ENCODE data around the gene LAMB1. TPM values are rescaled to one million over a fixed set of nuclear protein-coding genes. Genes with fewer than 3 reads are reported as not detected.
"Not testable (repeated sequence)": the region's sequence is repeated elsewhere in the genome, so short reads cannot be mapped to it uniquely, and the experiment has no call there.

LAMB1 gene
- total RNA-seq, 2 experiments from 2014 or later: 0.16 TPM; not detected in 1

DNA sequence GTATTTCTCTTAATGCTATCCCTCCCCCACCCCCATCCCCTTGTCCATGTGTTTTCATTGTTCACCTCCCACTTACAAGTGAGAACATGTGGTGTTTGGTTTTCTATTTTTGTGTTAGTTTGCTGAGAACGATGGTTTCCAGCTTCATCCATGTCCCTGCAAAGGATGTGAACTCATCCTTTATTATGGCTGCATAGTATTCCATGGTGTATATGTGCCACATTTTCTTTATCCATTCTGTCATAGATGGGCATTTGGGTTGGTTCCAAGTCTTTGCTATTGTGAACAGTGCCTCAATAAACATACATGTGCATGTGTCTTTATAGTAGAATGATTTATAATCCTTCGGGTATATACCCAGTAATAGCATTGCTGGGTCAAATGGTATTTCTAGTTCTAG, 81.1 kb downstream of the LAMB1 start:
- DNase-seq; intact Hi-C loops (cut with DNase I, micrococcal nuclease); H3K9me3 Mint-ChIP-seq (ENCODE audit: low read depth); H3K4me3 Mint-ChIP-seq; POLR2A ChIA-PET; H3K27me3 Mint-ChIP-seq; ATAC-seq; CTCF ChIA-PET; H3K27ac Mint-ChIP-seq: not testable (repeated sequence)
- H3K36me3 Mint-ChIP-seq (ENCODE audit: low read depth): peaks cover 67% of the 10 kb centered on the region
- peaks cover 48% of the 10 kb centered on the region for H3K4me1 Mint-ChIP-seq

GRCh38 chr7:107920048-107920772, 82.8 kb downstream of the LAMB1 start:
- ChIA-PET POLR2A (interaction anchor here (0.6 kb wide), 1 partner anchor 364 kb away, joined by 9 read pairs; no protein-coding TSS in a partner anchor), CTCF (no interaction called here)
- DNase-seq (no peak), ATAC-seq (no peak)
- no peak overlapping the region for H3K27ac Mint-ChIP-seq
- H3K9me3 Mint-ChIP-seq (ENCODE audit: low read depth): no peaks in the 10 kb centered on the region
- peaks cover 50% of the 10 kb centered on the region for H3K4me1 Mint-ChIP-seq
- peaks cover 64% of the 10 kb centered on the region for H3K36me3 Mint-ChIP-seq (ENCODE audit: low read depth)
- no peak overlapping the region for H3K4me3 Mint-ChIP-seq
- intact Hi-C loops (cut with DNase I, micrococcal nuclease): no loop called here
- H3K27me3 Mint-ChIP-seq: no peaks in the 10 kb centered on the region

- no peak overlapping the region for H3K27ac Mint-ChIP-seq
- intact Hi-C loops (cut with DNase I, micrococcal nuclease): no loop called here
- ChIA-PET CTCF (interaction anchor here (0.7 to 0.9 kb wide), 2 partner anchors 10 to 227 kb away, joined by 3 read pairs; no protein-coding TSS in a partner anchor), POLR2A (no interaction called here)
- no peak overlapping the region for H3K4me3 Mint-ChIP-seq
- peaks cover 71% of the 10 kb centered on the region for H3K36me3 Mint-ChIP-seq (ENCODE audit: low read depth)
- ATAC-seq: no peak
- H3K9me3 Mint-ChIP-seq (ENCODE audit: low read depth): no peaks in the 10 kb centered on the region
- H3K27me3 Mint-ChIP-seq: no peaks in the 10 kb centered on the region
- DNase-seq: no peak
- peaks cover 46% of the 10 kb centered on the region for H3K4me1 Mint-ChIP-seq
Measured at GRCh38 chr7:107918948-107919347, 84.0 kb downstream of the LAMB1 start.

DNA sequence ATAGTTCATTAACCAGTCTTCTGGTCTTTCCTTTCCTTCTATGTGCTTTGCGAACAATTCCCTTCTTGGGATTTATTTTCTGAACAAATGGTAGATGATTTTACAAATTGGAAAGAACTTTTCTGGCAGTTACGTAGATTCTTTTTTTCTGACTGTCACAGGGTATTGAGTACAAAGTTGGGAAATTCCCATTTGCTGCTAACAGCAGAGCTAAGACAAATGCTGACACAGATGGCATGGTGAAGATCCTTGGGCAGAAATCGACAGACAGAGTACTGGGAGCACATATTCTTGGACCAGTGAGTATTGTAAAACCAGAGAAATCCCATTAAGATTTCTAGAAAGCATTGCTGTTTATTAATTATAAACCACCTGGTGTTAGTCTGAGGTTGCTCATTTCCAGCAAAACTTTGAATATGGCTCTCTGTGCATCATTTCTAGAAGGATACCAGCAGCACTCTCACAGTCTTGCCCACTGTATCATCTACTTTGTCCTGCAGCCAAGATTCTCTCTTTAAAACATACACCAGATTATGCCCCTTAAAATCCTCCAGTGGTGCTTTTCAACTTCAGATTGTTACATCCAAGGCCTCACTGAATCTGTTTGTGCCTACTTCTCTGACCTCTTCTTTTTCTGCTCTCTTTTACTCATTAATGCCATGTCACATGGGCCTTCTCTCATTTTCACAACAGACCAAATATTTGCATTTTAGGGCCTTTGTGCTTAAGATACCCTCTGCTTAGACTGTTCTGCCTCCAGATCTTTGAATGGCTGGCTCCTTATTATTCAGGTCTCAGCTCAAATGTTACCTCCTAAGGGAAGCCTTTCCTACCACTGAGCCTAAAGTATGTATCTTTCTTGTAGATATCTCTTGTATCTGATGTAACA, 85.0 kb downstream of the LAMB1 start:
- H3K9me3 Mint-ChIP-seq (ENCODE audit: low read depth): no peaks in the 10 kb centered on the region
- H3K36me3 Mint-ChIP-seq (ENCODE audit: low read depth): peaks cover 73% of the 10 kb centered on the region
- ChIA-PET POLR2A (no interaction called here), CTCF (interaction anchor here (0.7 to 1.8 kb wide), 4 partner anchors 17 to 697 kb away, joined by 3 to 4 read pairs (median 3); no protein-coding TSS in a partner anchor)
- DNase-seq (no peak), ATAC-seq (no peak)
- H3K27me3 Mint-ChIP-seq: no peaks in the 10 kb centered on the region
- intact Hi-C loops (cut with DNase I, micrococcal nuclease): no loop called here
- peaks cover 47% of the 10 kb centered on the region for H3K4me1 Mint-ChIP-seq
- peak overlapping the region; percentile 3 for H3K27ac Mint-ChIP-seq
- no peak overlapping the region for H3K4me3 Mint-ChIP-seq

- DNase-seq (no peak), ATAC-seq (no peak)
- peaks cover 69% of the 10 kb centered on the region for H3K36me3 Mint-ChIP-seq (ENCODE audit: low read depth)
- H3K27ac Mint-ChIP-seq: no peak overlapping the region
- no peaks in the 10 kb centered on the region for H3K27me3 Mint-ChIP-seq
- intact Hi-C loops (cut with DNase I, micrococcal nuclease): no loop called here
- peaks cover 31% of the 10 kb centered on the region for H3K4me1 Mint-ChIP-seq
- CTCF ChIA-PET: interaction anchor here (0.6 kb wide), 1 partner anchor 146 kb away, joined by 3 read pairs; no protein-coding TSS in a partner anchor
- no peak overlapping the region for H3K4me3 Mint-ChIP-seq
- no peaks in the 10 kb centered on the region for H3K9me3 Mint-ChIP-seq (ENCODE audit: low read depth)
- POLR2A ChIA-PET: no interaction called here
Measured at GRCh38 chr7:107915541-107915940, 87.4 kb downstream of the LAMB1 start.

DNA sequence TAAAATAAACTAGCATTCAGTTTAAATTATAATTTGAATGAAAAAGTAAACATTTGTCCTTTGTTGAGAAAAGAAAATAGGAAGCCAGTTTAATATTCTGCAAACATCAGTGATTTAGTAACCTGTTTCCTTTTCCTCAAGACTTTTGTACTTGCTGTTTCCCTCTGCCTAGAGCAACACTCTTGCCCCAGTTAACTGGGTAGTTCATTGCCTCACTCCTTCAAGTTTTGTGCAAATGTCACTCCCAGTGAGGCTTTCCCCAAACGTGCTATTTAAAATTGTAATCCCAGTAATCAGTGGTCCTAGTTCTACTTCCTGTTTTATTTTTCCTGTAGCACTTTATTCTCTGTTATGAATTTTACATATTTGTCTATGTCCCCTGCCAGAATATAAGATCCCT, 88.1 kb downstream of the LAMB1 start:
- ATAC-seq (no peak), DNase-seq (no peak)
- H3K36me3 Mint-ChIP-seq (ENCODE audit: low read depth): peaks cover 69% of the 10 kb centered on the region
- no peaks in the 10 kb centered on the region for H3K9me3 Mint-ChIP-seq (ENCODE audit: low read depth)
- ChIA-PET CTCF (no interaction called here), POLR2A (no interaction called here)
- H3K27me3 Mint-ChIP-seq: no peaks in the 10 kb centered on the region
- peaks cover 28% of the 10 kb centered on the region for H3K4me1 Mint-ChIP-seq
- intact Hi-C loops (cut with DNase I, micrococcal nuclease): no loop called here
- H3K4me3 Mint-ChIP-seq: no peak overlapping the region
- peak overlapping the region; percentile 39 for H3K27ac Mint-ChIP-seq

DNA sequence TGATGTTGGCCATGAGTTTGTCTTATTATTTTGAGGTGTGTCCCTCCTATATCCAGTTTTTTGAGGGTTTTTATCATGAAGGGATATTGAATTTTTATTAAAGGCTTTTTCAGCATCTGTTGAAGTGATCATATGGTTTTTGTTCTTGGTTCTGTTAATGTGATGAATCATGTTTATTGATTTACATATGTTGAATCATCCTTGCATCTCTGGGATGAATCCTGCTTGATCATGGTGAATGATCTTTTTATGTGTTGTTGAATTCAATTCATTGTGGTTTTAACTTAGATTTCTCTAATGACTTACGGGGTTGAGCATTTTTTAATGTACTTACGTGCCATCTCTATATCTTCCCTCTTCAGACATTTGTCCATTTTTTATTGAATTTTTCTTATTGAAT, 89.1 kb downstream of the LAMB1 start:
- Mint-ChIP-seq H3K4me3 (no peak overlapping the region), H3K27me3 (no peaks in the 10 kb centered on the region), H3K36me3 (ENCODE audit: low read depth) (peaks cover 70% of the 10 kb centered on the region), H3K4me1 (peaks cover 33% of the 10 kb centered on the region), H3K27ac (no peak overlapping the region), H3K9me3 (ENCODE audit: low read depth) (no peaks in the 10 kb centered on the region)
- no peak for ATAC-seq
- POLR2A ChIA-PET: no interaction called here
- no peak for DNase-seq
- CTCF ChIA-PET: no interaction called here
- intact Hi-C loops (cut with DNase I, micrococcal nuclease): no loop called here

DNA sequence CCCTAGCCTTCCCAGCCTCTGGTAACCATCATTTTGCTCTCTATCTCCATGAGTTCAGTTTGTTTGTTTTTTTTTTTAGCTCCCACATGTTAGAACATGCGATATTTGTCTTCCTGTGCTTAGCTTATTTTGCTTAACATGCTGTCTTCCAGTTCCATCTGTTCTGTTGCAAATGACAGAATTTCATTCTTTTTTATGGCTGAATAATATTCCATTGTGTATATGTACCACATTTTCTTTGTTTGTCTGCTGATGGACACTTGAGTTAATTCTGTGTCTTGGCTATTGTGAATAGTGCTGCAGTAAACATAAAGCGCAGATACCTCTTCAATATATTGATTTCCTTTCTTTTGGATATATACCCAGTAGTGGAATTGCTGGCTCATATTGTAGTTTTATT, 91.0 kb downstream of the LAMB1 start:
- H3K4me3 Mint-ChIP-seq: no peak overlapping the region
- H3K36me3 Mint-ChIP-seq (ENCODE audit: low read depth): peaks cover 63% of the 10 kb centered on the region
- H3K9me3 Mint-ChIP-seq (ENCODE audit: low read depth): no peaks in the 10 kb centered on the region
- intact Hi-C loops (cut with DNase I, micrococcal nuclease): no loop called here
- no peaks in the 10 kb centered on the region for H3K27me3 Mint-ChIP-seq
- ChIA-PET CTCF (interaction anchor here (0.6 to 0.9 kb wide), 3 partner anchors 19 to 70 kb away, joined by 3 to 4 read pairs (median 3); no protein-coding TSS in a partner anchor), POLR2A (no interaction called here)
- no peak for DNase-seq
- H3K27ac Mint-ChIP-seq: no peak overlapping the region
- ATAC-seq: no peak
- H3K4me1 Mint-ChIP-seq: peaks cover 24% of the 10 kb centered on the region

- ChIA-PET CTCF (no interaction called here), POLR2A (no interaction called here)
- ATAC-seq (no peak), DNase-seq (no peak)
- no peak overlapping the region for H3K27ac Mint-ChIP-seq
- peaks cover 17% of the 10 kb centered on the region for H3K4me1 Mint-ChIP-seq
- peaks cover 62% of the 10 kb centered on the region for H3K36me3 Mint-ChIP-seq (ENCODE audit: low read depth)
- no peaks in the 10 kb centered on the region for H3K27me3 Mint-ChIP-seq
- no peak overlapping the region for H3K4me3 Mint-ChIP-seq
- H3K9me3 Mint-ChIP-seq (ENCODE audit: low read depth): no peaks in the 10 kb centered on the region
- intact Hi-C loops (cut with DNase I, micrococcal nuclease): no loop called here
Measured at GRCh38 chr7:107909445-107909844, 93.5 kb downstream of the LAMB1 start.

- peak overlapping the region; percentile 2 for H3K27ac Mint-ChIP-seq
- no peak overlapping the region for H3K4me3 Mint-ChIP-seq
- intact Hi-C loops (cut with DNase I, micrococcal nuclease): no loop called here
- DNase-seq (no peak), ATAC-seq (no peak)
- CTCF ChIA-PET: interaction anchor here (1.2 kb wide), 1 partner anchor 11 kb away, joined by 3 read pairs; no protein-coding TSS in a partner anchor
- peaks cover 60% of the 10 kb centered on the region for H3K36me3 Mint-ChIP-seq (ENCODE audit: low read depth)
- H3K4me1 Mint-ChIP-seq: peaks cover 6% of the 10 kb centered on the region
- no peaks in the 10 kb centered on the region for H3K27me3 Mint-ChIP-seq
- H3K9me3 Mint-ChIP-seq (ENCODE audit: low read depth): no peaks in the 10 kb centered on the region
- POLR2A ChIA-PET: no interaction called here
Measured at GRCh38 chr7:107907790-107908189, 95.2 kb downstream of the LAMB1 start.

DNA sequence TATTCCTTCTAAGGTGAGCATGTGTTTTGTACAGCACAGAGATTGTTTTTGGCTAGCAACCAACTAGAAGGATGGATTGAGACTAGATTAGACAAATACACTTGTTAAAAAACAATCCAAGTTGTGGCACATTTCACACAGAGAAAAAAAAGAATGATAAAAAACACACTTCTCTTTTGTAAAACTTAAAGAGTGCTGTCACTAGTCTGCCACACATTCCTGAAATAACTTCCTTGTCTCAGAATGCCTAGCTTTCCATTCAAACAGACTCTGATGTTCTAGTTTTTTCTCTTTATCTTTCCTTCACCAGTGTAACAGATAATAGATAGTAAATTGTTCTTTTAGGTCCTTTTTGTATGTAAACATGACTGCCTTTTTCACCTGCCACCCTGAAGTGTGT, 100.6 kb downstream of the LAMB1 start:
- no peaks in the 10 kb centered on the region for H3K27me3 Mint-ChIP-seq
- CTCF ChIA-PET: no interaction called here
- DNase-seq (no peak), ATAC-seq (no peak)
- H3K27ac Mint-ChIP-seq: no peak overlapping the region
- no peak overlapping the region for H3K4me3 Mint-ChIP-seq
- no peaks in the 10 kb centered on the region for H3K9me3 Mint-ChIP-seq (ENCODE audit: low read depth)
- H3K4me1 Mint-ChIP-seq: peaks cover 19% of the 10 kb centered on the region
- H3K36me3 Mint-ChIP-seq (ENCODE audit: low read depth): peaks cover 32% of the 10 kb centered on the region
- POLR2A ChIA-PET: no interaction called here
- intact Hi-C loops (cut with DNase I, micrococcal nuclease): no loop called here
